Measurements from ENCODE around the gene SPINK6.

The SPINK6 gene

GRCh38 chr5:148221508-148221907 lies 18.7 kb downstream of the SPINK6 start:
- DNase-seq (ENCODE audit: low read depth in 2 of 2, low spot score in 1 of 2): no peak

DNA sequence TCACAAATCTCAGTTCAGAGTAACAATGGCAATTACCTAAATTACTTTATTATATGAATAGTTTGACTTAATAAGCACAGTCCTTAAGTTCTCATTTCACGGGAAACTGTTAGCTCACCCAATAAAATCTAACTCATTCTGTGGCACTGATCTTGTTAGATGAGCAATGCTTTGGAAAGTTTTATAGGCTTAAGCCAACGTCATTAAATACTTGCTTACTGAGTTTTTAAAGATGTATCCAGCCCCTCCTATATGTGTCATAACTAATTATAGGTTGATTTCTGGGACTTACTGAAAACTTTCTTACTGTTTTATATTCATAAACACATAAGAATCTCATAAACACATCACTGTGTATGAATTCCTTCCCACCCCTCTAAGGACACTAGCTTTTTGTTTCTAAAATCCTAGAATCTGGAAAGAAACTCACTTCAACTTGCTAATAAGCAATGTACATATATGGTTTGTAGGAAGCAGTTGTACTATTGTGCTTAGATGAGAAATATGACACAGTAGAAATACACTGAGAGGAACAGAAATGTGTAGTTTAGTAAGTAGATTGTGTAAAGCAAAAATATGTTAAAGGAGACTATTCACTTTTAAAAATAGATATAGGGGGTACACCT lies 21.4 kb downstream of the SPINK6 start:
- DNase-seq (ENCODE audit: low read depth in 2 of 2, low spot score in 1 of 2): no peak

DNA sequence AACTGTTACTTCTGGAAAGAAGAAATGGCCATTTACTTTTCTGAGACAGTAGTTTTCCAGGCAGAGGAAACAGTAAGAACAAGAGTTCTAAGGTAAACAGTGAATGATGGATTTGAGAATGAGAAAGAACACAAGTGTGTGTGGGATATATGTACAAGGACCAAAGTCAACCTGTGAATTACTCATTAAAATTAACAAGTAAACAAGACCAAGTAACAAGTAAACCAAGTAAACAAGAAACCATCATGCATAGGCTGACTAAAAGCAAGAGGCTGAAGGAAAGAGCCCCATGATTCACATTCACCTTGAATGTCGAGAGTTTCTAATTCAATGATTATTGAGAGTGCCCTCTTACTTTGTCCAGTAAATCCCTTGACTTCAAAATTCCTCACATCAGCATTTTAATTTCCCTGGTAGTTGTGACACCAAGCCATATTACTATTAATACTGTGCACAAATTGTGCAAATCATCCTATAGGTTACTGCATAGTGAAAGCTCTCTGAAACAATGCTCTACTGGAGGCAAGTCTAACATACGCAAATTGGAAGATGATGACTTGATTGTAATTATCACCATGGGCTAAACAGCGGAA lies 25.6 kb downstream of the SPINK6 start:
- no peak for DNase-seq (ENCODE audit: low read depth in 2 of 2, low spot score in 1 of 2)

GRCh38 chr5:148229840-148230239 lies 27.0 kb downstream of the SPINK6 start:
- no peak for DNase-seq (ENCODE audit: low read depth in 2 of 2, low spot score in 1 of 2)

- DNase-seq (ENCODE audit: low read depth in 2 of 2, low spot score in 1 of 2): no peak
Measured at GRCh38 chr5:148230240-148230639, 27.4 kb downstream of the SPINK6 start.

DNA sequence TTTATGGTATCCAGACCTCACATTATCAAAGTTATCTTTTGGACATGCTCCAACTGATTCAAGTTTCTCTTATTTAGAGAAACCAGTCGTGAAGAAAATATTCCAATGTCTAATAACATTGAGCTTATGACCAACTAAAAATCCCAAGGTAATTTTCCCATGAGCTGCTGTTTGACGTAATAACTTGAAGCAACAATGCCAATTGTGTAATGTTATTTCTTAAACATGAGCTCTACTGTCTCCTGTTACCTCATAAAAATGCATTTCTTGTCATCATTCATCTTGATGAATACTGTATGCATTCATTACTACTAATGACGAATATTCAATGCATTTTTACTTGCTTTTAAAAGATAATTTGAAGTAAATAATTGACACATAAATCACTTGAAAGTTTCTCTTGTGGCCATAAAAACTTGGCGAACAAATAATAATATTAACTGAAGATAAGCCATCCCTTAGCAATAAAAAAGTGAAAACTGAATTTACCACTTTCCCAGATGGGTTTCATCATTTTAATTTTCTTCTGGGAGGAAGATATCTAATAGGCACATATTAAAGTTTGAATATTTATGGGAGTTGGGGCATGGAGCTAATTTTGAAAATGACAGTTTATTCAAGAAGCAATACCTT lies 35.1 kb downstream of the SPINK6 start:
- no peak for DNase-seq (ENCODE audit: low read depth in 2 of 2, low spot score in 1 of 2)

GRCh38 chr5:148238418-148238794 lies 35.6 kb downstream of the SPINK6 start, which contains the start of gene MARCOL:
MARCOL (plus strand) TSS chr5:148238525; CDS start chr5:148238598, 73 bp downstream.
- no peak for DNase-seq (ENCODE audit: low read depth in 2 of 2, low spot score in 1 of 2)

- DNase-seq (ENCODE audit: low read depth in 2 of 2, low spot score in 1 of 2): no peak
Measured at GRCh38 chr5:148248894-148249293, 46.1 kb downstream of the SPINK6 start.

DNA sequence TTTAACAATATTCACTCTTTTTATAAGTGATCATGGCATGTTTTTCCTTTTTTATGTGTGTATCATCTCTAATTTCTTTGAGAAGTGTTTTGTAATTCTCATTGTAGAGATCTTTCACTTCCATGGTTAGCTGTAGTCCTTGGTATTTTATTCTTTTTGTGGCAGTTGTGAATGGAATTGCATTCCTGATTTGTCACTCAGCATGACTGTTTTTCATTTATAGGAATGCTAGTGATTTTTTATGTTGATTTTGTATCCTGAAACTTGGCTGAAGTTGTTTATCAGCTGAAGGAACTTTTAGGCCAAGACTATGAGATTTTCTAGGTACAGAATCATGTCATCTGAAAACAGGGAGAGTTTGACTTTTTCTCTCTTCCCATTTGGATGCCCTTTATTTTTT lies 52.6 kb downstream of the SPINK6 start:
- no peak for DNase-seq (ENCODE audit: low read depth in 2 of 2, low spot score in 1 of 2)

- no peak for DNase-seq (ENCODE audit: low read depth in 2 of 2, low spot score in 1 of 2)
Measured at GRCh38 chr5:148259288-148259687, 56.4 kb downstream of the SPINK6 start.

DNA sequence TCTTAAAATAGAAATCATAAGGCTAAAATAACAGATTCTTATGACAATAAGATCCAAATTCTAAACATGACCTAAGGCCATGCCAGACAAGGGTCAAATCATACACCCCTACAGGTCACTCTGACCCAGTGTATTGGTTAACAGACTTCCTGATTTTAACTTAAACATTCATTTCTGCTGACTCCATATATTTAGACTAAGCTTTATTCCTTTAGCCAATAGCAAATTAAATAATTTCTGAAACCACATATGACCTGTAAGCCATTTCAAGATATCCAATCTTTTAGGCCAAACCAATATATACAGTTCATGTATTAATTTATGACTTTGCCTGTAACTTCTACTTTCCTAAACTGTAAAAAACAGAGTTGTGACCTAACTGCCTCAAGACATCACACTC lies 58.4 kb downstream of the SPINK6 start:
- no peak for DNase-seq (ENCODE audit: low read depth in 2 of 2, low spot score in 1 of 2)

All from stimulated activated CD8-positive, alpha-beta memory T cell treated with anti-CD3 and anti-CD28 coated beads, Interleukin-4, amount 100 ng/mL, for 4 hours (primary cell).